GM12891 (cell line): Measurements from ENCODE around the gene EIF4B.

Experiments
- PAX5 ChIP-seq: IDR thresholded peaks from 2 replicates; pipeline ENCODE4 v1.6.1; 2011; ENCODE audit warnings: low read length, moderate library complexity, mild to moderate bottlenecking; ENCODE audit not compliant: insufficient read depth, severe bottlenecking
- POLR2A ChIP-seq: IDR thresholded peaks from 2 replicates; pipeline ENCODE4 v1.6.1; 2011; ENCODE audit warnings: low read depth, low read length, control low read depth
- POLR2AphosphoS5 ChIP-seq: IDR thresholded peaks from 2 replicates; pipeline ENCODE4 v1.6.1; 2011; ENCODE audit warnings: low read depth, low read length, control low read depth
- SPI1 ChIP-seq: IDR thresholded peaks from 2 replicates; pipeline ENCODE4 v1.6.1; 2011; ENCODE audit warnings: low read depth, low read length, control low read depth
- TAF1 ChIP-seq: IDR thresholded peaks from 2 replicates; pipeline ENCODE4 v1.6.1; 2011; ENCODE audit warnings: low read depth, low read length, control low read depth

DNA sequence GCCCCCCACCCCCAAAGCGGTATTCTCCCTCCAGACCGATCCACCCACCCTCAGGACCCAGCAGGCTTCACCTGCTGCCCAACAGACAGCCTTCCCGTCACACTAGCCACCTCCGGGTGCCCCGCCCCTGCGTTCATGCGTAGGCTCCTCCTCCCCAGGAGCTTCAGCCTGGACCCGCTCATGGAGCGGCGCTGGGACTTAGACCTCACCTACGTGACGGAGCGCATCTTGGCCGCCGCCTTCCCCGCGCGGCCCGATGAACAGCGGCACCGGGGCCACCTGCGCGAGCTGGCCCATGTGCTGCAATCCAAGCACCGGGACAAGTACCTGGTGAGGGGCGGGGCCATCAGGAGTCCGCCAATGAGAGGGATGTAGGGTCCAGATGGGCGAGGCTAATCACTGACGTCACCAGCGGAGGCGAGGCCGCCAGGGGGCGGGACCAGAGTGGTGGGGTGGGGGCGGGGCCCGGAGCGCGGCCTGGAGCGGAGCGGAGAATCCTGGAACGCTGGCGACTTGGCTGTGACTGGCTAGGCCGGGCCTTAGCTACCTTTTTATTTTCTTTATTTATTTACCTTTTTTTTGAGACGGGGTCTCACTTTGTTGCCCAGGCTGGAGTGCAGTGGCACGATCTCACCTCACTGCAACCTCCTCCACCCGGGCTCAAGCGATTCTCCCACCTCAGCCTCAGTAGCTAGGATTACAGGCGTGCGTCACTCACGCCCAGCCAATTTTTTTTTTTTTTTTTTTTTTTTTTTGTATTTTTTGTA is 48.0 kb downstream of the EIF4B start:
- no peak for TF ChIP-seq TAF1
- no peak for TF ChIP-seq POLR2A
- no peak for TF ChIP-seq POLR2AphosphoS5
- no peak for TF ChIP-seq PAX5
- TF ChIP-seq SPI1, result no peak
